Activated naive CD4-positive, alpha-beta T cell treated with anti-CD3 and anti-CD28 coated beads, Interleukin-2, amount 10 ng/mL, durations not matched to agents 7 days and 5 days (primary cell): ENCODE results near the gene TAL1.

Source experiments
- CTCF ChIA-PET: fragments of 350-600 bp; sonication (Branson Sonifier 250); formaldehyde crosslinking; loops from one replicate; lab custom pipeline; 2021; ENCODE audit warnings: antibody characterized with exemption; lab: Charles Lee
- DNase-seq: peaks from one replicate; pipeline ENCODE4 v3.0.0-alpha.2; 2020
- H3K27ac Mint-ChIP-seq: one replicate; pipeline ENCODE4 v1.8.0; 2021; ENCODE audit warnings: mild to moderate bottlenecking, moderate library complexity, mixed read lengths
- H3K27me3 Mint-ChIP-seq: one replicate; pipeline ENCODE4 v1.8.0; 2021; ENCODE audit warnings: mild to moderate bottlenecking, mixed read lengths
- H3K36me3 Mint-ChIP-seq: one replicate; pipeline ENCODE4 v1.8.0; 2021; ENCODE audit warnings: mixed read lengths
- H3K4me1 Mint-ChIP-seq: one replicate; pipeline ENCODE4 v1.8.0; 2021; ENCODE audit warnings: mixed read lengths
- H3K4me3 Mint-ChIP-seq: one replicate; pipeline ENCODE4 v1.8.0; 2021; ENCODE audit warnings: mild to moderate bottlenecking, moderate library complexity, mixed read lengths
- H3K9me3 Mint-ChIP-seq: one replicate; pipeline ENCODE4 v1.8.0; 2021; ENCODE audit warnings: mixed read lengths

TAL1 gene

DNA sequence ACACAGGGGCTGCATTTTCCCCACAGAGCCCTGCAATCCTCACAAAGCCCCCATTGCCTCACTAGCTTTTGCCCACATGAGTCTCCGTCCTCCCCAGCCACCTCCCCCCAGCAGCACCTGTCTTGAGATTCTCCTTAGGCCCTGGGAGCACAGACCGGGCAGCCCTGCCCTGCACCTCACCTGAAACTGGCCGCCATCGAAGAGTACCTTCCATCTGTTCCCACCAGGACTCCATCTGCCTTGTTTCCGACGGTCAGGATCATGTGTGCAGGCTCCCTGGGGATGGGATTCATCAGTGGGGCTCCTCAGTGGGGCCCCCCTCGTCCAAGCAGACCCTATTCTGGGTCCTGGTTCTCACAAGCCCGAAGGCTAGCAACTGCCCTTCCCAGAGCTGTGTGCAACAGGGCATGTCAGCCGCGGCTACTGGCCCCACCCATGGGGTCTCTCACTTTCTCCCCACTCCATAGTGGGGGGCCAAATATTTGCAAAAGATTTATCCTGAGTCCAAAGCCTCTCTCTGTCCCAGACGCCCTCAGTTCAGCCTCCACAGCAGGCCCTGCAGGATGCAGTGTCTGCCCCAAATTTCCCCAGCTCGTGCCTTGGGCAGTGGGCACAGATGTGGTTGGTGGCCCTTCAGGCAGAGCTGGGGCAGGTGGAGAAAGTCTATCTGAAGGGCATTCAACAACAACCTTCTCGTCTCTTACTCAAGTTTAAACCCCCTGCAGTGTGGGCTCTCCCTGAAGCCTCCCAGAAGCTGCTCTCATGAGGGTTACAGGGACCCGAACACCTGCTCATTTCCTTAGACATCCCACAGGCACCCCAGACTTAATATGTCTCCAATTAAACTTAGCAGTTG lies 47.0 kb downstream of the TAL1 start:
- Mint-ChIP-seq H3K27me3 (peaks cover 49% of the 10 kb centered on the region), H3K9me3 (no peaks in the 10 kb centered on the region), H3K36me3 (no peaks in the 10 kb centered on the region), H3K4me1 (no peaks in the 10 kb centered on the region), H3K4me3 (no peak overlapping the region), H3K27ac (no peak overlapping the region)
- DNase-seq = no peak
- CTCF ChIA-PET = interaction anchor here (8.3 kb wide), 1 partner anchor 6 kb away, joined by 102 read pairs; the partner anchor contains the start of gene PDZK1IP1

DNA sequence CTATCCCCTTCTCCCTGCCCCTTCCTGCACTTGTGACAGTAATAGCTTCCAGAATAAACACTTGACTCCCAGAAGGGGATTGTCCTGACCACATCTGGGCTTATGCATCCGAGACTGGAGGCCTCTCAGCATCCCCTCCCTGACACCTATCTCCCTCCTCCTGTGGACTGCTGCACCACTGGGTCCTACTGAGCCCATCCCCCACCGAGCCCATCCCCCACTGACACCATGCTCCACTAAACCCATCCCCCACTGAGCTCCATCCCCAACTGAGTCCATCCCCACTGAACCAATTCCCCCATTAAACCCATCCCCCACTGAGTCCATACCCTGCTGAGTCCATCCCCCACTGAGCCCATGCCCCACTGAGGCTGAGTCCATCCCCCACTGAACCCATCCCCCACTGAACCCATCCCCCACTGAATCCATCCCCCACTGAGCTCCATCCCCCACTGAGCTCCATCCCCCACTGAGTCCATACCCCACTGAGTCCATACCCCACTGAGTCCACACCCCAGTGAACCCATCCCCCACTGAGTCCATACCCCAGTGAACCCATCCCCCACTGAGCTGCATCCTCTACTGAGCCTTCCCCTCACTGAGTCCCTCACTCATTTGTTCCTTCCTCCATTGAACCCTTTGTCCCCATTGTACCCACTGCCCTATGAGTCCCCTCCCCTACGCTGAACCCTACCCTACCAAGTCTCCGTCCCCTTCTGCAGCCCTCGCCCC lies 47.8 kb downstream of the TAL1 start:
- no peak for DNase-seq
- CTCF ChIA-PET = interaction anchor here (8.3 kb wide), 1 partner anchor 7 kb away, joined by 102 read pairs; the partner anchor contains the start of gene PDZK1IP1
- H3K27me3 Mint-ChIP-seq = peaks cover 57% of the 10 kb centered on the region

DNA sequence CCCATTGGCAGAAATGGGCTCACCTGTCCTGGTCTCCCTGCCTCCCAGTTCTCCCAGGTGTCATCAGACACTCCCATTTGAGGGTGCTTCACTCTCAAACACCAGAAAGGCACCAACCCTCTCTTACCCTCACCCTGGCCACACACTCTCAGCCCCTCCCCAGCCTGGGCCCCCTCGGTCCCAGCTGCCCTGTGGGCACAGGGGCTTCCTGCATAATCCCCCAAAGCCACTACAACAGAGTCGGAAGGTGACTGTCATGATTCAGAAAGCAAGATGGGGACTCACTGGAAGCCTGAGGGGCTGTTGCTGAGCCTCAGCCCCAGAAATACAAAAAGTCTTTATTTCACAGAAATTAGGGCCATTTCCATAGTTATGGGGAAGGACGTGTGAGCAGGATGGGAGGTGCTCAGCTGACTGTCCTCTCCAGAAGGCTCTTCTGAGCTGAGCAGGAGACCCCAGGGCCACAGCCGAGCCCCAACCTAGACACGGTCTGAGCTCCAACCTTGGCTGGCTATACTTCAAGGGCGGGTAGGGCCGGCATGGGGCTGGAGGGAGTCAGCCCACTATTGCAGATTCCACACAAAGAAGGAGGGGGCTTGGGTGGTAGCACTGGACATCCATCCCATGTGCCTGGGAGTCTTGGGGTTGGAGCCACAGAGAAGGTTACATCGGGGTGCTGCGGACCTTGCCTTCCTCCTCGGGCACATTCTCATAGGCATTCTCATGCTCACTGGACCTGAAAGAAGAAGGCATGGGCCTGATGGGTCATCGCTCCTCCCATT lies 48.5 kb downstream of the TAL1 start:
- CTCF ChIA-PET = interaction anchor here (8.3 kb wide), 1 partner anchor 8 kb away, joined by 102 read pairs; the partner anchor contains the start of gene PDZK1IP1
- Mint-ChIP-seq H3K27me3 (peaks cover 65% of the 10 kb centered on the region), H3K4me1 (peaks cover 4% of the 10 kb centered on the region), H3K9me3 (no peaks in the 10 kb centered on the region), H3K27ac (no peak overlapping the region), H3K4me3 (no peak overlapping the region), H3K36me3 (no peaks in the 10 kb centered on the region)
- DNase-seq = no peak

More for the DNA sequence above, 47.8 kb downstream of the TAL1 start:
- no peak overlapping the region for H3K27ac Mint-ChIP-seq
- H3K36me3 Mint-ChIP-seq = no peaks in the 10 kb centered on the region
- peaks cover under 1% of the 10 kb centered on the region for H3K4me1 Mint-ChIP-seq
- no peak overlapping the region for H3K4me3 Mint-ChIP-seq
- H3K9me3 Mint-ChIP-seq = no peaks in the 10 kb centered on the region

DNA sequence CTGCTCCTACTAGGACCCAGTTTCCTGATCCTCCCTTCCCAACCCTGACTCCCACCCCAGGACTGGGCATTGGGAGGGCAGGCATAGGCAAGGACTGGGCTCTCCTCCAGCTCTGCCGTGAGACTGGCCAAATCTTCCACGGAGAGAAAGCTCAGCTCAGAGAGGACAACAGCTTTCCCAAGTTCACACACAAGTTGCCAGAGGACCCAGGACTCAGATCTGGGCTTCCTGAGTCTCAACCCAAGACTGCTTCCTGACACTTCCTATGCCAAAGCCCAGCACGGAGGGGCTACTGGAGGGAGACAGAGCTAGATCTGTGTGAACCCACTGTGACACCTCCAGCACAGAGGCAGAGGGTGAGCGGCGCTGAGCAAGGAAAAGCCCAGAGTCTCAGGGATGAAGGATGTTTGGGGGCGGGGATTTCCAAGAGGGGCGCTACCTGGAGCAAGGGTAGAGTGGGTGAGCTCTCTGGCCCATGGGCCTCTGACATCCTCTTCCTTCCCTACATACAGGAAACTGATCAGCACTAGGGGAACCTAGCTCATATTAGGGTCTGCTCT lies 49.3 kb downstream of the TAL1 start:
- Mint-ChIP-seq H3K9me3 (no peaks in the 10 kb centered on the region), H3K4me3 (no peak overlapping the region), H3K27ac (no peak overlapping the region), H3K4me1 (peaks cover 4% of the 10 kb centered on the region), H3K27me3 (peaks cover 60% of the 10 kb centered on the region), H3K36me3 (no peaks in the 10 kb centered on the region)
- no peak for DNase-seq
- CTCF ChIA-PET = interaction anchor here (8.3 kb wide), 1 partner anchor 8 kb away, joined by 102 read pairs; the partner anchor contains the start of gene PDZK1IP1

DNA sequence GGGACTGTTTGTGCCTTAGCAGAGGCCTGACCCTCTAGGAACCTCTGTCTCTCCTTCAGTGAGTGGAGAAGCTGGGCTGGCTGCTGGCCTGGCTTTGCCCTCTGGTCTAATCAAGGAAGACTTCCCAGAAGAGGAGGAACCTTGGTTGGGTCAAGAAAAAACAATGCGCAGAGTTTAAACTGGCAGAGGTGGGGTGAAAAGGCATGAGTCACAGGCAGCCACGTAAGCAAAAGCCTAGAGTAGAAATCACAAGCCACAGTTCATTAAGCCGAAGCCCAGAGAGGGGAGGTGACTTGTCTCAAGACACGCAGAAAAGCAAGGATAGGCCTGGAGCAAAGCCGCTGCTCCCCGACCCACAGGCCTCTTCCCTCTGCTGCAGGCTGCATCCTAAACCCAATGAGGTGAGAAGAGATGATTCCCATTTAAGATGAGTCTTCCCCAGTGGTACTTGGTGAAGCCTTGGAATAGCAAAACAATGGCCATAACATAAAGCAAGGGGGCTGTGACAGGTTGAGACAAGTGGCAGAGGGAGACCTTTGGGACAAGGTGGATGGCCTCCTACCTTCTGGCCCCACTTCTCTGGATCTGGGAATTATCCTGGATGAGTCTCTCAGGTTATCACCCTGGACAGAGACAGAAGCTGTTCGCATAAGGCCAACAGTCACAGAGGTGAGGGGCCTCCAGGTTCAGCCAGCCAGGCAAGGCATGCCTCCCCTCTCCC lies 49.9 kb downstream of the TAL1 start:
- H3K4me1 Mint-ChIP-seq = peaks cover 4% of the 10 kb centered on the region
- no peaks in the 10 kb centered on the region for H3K36me3 Mint-ChIP-seq
- no peaks in the 10 kb centered on the region for H3K9me3 Mint-ChIP-seq
- no peak for DNase-seq
- CTCF ChIA-PET = interaction anchor here (8.3 kb wide), 1 partner anchor 9 kb away, joined by 102 read pairs; the partner anchor contains the start of gene PDZK1IP1
- H3K27me3 Mint-ChIP-seq = peaks cover 56% of the 10 kb centered on the region
- no peak overlapping the region for H3K4me3 Mint-ChIP-seq
- H3K27ac Mint-ChIP-seq = no peak overlapping the region

DNA sequence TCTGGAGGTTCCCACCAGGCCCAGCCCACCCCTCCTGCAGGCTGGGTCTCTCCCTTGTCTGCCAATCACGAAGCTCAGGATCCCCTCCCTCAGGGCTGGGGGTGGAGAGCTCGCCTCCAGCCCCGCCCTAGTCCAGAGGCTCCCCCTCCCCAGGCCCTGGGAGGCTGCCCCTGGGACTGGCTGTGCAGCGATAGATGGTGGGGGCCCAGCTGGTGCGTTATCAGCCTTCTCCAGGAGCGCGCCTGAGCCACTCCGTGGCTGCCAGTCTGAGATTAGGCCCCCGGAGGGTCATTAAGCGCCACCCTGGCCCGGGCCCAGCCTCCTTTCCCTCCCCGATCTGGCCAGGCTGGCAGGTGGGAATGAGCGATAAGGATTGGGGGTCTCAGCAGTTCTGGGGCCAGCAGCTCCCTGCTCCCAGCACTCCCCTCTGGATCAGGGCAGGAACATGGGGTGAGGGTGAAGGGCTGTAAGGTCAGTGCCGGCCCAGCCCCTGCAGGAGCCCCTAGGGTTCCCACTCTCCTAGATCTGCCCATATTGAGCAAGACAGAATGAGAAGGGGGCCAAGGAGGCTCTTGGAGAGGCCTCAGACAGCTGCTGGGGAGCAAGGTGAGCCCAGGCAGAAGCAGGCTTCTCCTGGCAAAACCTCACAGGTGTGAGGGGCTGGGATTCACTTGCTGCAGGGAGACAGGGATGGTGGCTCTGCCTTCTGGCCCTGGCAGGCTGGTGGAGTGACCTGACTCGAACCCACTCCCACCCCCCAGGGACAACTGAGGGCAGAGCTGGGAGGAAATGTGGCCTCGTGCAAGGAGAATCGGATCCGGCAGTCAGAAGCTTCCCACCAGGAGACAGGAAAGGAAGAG lies 50.7 kb downstream of the TAL1 start:
- Mint-ChIP-seq H3K27ac (no peak overlapping the region), H3K36me3 (no peaks in the 10 kb centered on the region), H3K4me1 (peaks cover 4% of the 10 kb centered on the region), H3K4me3 (no peak overlapping the region), H3K9me3 (no peaks in the 10 kb centered on the region), H3K27me3 (peaks cover 52% of the 10 kb centered on the region)
- CTCF ChIA-PET = interaction anchor here (0.6 to 8.3 kb wide), 2 partner anchors 10 to 254 kb away, joined by 6 to 102 read pairs; partner anchors contain the start of gene PDZK1IP1
- DNase-seq = no peak

DNA sequence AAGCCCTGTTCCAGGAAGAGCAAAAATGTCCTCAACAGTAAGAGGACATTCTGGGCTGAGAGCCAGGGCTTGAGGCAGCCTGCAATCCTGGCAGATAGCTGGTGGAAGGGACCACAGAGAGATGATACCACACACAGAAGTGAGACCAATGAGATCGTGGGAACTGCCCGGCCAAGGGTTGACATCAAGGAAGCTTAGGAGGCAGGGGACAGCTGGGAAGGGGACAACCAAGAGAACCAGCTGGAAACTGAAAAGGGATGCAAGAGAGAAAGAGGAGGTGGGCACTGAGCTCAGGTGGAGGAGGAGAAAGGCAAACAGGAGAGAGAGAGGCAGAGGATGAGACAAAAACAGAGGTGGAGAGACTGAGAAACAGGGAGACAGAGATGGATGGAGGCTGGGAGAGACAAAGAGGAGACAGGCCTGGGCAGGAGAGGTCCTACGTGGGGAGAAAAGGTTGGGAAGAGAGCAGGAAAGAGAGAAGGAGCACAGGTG lies 51.4 kb downstream of the TAL1 start:
- Mint-ChIP-seq H3K27me3 (peaks cover 58% of the 10 kb centered on the region), H3K9me3 (no peaks in the 10 kb centered on the region), H3K36me3 (no peaks in the 10 kb centered on the region), H3K27ac (no peak overlapping the region), H3K4me3 (no peak overlapping the region), H3K4me1 (peaks cover 4% of the 10 kb centered on the region)
- no peak for DNase-seq
- CTCF ChIA-PET = interaction anchor here (0.6 to 8.3 kb wide), 2 partner anchors 11 to 254 kb away, joined by 6 to 102 read pairs; partner anchors contain the start of gene PDZK1IP1

DNA sequence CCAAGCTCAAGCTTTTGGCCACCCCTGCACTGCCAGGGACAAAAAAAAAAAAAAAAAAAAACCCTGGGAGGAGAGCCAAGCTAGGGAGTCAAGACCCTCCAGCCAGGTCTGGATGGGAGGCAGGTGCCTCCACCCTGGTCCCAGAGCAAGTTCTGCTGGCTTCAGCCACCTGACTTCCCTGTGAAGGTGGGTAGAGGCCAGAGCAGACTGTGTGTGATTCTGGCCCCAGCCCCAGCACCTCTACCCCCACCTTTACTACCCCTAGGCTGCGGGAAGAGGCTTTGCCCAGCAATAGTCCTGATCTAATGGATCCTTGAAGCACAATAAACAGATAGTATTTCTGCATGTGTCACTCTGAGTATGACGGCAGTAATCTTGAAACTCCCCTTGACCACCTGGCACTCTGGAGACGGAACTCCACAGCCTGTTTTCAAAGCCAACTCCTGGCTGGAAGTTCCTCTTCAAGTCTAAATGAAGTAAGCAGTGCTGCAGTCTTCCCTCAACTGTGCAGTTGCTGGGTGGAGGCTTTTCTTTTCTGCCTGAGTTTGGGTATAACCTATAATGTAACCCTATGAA lies 51.9 kb downstream of the TAL1 start:
- H3K36me3 Mint-ChIP-seq = no peaks in the 10 kb centered on the region

DNA sequence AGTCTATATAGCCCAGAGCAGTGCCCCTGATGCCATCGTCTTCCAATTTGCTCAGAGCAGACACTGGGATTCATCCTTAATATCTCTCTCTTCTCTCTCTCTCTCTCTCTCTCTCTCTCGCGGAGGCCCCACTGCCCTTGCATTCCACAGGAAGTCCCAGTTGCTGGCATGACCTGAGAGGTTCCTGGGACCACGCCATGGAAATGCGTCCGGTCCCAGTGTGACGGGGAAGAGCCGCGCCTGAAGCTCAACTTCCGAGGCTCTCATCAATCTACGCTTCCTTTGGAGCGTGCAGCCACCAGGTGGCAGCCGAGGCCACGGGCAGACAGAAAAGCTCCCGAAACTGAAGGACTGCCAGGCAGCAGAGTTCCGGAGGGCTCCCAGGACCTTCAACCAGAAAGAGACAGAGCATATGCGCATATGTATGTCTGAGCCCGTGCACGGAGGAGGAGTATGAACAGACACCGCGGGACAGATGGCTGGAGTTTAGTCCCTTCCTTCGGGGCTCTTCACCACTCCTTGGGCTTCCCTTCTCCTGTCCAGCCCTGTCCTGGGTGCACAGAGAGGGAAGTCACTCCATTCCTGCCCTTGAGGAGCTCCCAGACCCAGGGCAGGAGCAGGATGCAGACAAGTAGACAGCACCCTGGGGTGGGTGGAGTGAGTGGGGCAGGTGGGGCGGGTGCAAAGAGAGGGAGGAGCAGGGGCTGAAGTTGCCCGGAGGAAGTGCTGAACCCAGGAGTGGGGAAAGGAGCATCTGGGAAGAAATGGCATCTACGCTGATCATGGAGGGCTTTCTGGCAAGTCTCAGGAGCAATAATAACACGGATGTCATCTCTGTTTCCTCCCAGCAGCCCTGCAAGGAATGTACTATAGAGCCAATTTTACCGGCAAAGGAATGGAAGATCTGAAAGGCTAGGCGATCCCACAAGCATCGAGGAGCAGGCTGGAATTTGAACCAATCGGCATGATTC lies 52.7 kb downstream of the TAL1 start:
- Mint-ChIP-seq H3K4me3 (peak overlapping the region; percentile 71), H3K27me3 (peaks cover 63% of the 10 kb centered on the region), H3K36me3 (no peaks in the 10 kb centered on the region), H3K9me3 (no peaks in the 10 kb centered on the region), H3K4me1 (peaks cover 4% of the 10 kb centered on the region), H3K27ac (peak overlapping the region; percentile 65)
- CTCF ChIA-PET = interaction anchor here (0.6 to 8.3 kb wide), 30 partner anchors 12 to 1710 kb away, joined by 3 to 102 read pairs (median 3); partner anchors contain the start of genes FOXD2 and PDZK1IP1
- peak; percentile 87 for DNase-seq

More for the DNA sequence above, 51.9 kb downstream of the TAL1 start:
- H3K9me3 Mint-ChIP-seq = no peaks in the 10 kb centered on the region
- H3K4me1 Mint-ChIP-seq = peaks cover 4% of the 10 kb centered on the region
- CTCF ChIA-PET = interaction anchor here (1.0 to 8.3 kb wide), 15 partner anchors 11 to 563 kb away, joined by 3 to 102 read pairs (median 5); partner anchors contain the start of genes FOXD2 and PDZK1IP1
- H3K27ac Mint-ChIP-seq = no peak overlapping the region
- DNase-seq = no peak
- H3K27me3 Mint-ChIP-seq = peaks cover 63% of the 10 kb centered on the region
- no peak overlapping the region for H3K4me3 Mint-ChIP-seq

DNA sequence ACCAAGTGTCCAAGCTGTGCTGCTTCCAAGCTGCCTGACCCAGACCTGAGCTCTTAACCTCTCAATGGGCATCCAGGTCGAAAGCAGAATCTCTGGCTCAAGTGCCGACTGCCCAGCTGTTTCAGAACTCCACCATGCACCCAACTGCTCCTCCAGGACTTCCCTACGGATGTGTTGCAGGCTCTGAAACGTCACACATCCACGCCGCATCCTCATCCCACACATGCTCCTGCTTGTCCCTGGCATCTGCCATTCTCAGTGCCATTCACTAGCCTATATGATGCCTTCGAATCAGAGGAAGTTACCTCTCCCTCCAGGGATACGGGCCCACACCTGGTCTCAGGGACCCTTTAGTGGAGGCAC lies 53.4 kb downstream of the TAL1 start:
- Mint-ChIP-seq H3K27ac (no peak overlapping the region), H3K9me3 (no peaks in the 10 kb centered on the region), H3K4me3 (no peak overlapping the region), H3K27me3 (peaks cover 66% of the 10 kb centered on the region), H3K36me3 (no peaks in the 10 kb centered on the region), H3K4me1 (peaks cover 4% of the 10 kb centered on the region)
- no peak for DNase-seq
- CTCF ChIA-PET = interaction anchor here (0.7 to 8.3 kb wide), 25 partner anchors 13 to 562 kb away, joined by 3 to 102 read pairs (median 4); partner anchors contain the start of genes FOXD2 and PDZK1IP1

DNA sequence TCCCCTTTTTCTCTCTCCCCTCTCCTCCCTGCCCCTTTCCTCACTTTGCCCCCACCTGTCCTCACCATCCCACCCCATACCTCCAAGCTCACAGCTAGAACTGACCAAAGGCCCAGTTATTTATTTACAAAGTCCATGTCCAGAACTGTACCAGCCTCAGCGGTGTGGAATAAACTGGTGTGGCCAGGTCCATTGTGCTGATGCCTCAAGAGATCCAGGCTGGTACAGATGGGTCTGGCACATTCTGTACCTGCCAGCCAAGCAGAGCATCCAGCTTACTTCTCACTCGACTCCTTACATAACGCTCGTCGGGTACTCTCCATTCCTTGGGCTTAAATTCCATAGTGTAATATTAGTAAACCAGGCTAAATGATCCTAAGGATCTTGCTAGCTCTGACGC lies 54.0 kb downstream of the TAL1 start:
- Mint-ChIP-seq H3K27me3 (peaks cover 62% of the 10 kb centered on the region), H3K9me3 (no peaks in the 10 kb centered on the region), H3K36me3 (no peaks in the 10 kb centered on the region), H3K27ac (no peak overlapping the region), H3K4me1 (peaks cover 4% of the 10 kb centered on the region), H3K4me3 (no peak overlapping the region)
- DNase-seq = no peak
- CTCF ChIA-PET = interaction anchor here (0.8 to 8.3 kb wide), 12 partner anchors 13 to 773 kb away, joined by 3 to 102 read pairs (median 4); partner anchors contain the start of genes FOXD2 and PDZK1IP1
